GM03348 (cell line): Measurements from ENCODE around the gene CPSF4L.

ENCODE experiments used
- DNase-seq: peaks from one replicate; pipeline ENCODE4 v3.0.0; 2012; ENCODE audit warnings: low spot score

CPSF4L gene

GRCh38 chr17:73289549-73290254, 28.0 kb upstream of the CPSF4L start:
- no peak for DNase-seq

GRCh38 chr17:73288534-73289302, 27.0 kb upstream of the CPSF4L start:
- no peak for DNase-seq

GRCh38 chr17:73286863-73287296, 25.2 kb upstream of the CPSF4L start:
- DNase-seq, result peak; percentile 40

DNA sequence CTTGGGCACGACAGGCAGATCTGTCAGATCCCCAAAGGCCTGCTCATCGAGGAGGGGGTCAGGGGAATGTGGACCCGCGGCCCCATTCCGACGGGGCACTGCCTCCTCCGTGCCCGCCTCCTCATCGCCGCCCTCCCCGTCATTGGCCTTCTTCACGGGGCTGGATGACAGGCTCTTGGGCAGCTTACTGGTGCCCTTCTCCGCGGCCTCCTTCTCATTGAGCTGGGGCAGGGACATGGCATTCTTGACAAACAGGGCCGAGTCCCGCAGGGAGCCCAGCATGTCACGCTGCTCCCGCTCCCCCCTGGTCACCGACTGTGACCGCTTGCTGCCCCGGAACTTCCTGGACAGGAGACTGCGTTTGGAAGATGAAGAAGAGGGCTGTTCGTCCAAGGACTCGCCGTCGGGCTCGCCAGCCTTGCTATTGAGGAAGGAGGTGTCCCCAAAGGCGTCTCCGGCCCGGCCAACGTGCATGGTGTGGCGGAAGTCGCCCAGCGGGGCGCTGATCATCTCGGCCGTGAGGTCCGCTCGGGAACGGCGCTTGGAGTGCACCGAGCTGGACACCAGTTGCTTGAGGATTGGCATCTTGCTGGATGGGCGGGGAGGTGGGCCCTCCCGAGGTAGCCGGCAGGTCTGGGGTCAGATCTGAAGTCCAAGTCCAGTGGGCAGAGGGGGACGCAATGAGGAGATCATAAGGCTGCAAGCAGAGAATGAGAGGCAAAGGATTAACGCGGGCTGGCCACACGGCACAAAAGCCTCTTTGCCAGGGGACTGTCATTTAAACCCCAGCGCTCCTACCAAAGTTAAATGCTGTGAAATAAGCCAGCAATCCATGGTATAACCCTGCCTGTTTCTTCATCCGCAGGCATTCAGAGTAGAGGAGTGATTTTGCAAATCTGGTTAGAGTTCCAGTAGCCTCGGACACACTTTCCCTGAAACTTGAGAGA, 24.5 kb upstream of the CPSF4L start:
- DNase-seq, result no peak

DNA sequence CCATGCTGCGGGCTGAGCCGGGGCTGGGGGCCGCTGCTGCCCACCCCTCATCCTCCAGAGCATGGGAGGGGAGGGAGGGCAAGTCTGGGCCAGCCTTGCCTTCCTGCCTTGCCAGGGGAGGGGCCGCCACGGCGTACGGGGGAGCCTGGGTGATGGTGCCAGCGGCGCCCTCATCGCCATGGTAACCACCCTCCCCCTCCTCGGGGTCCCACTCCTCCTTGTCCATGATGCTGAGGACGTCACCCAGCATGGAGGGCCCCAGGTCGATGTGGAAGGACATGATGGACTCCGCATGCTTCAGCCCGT, 23.9 kb upstream of the CPSF4L start:
- DNase-seq, result no peak

- no peak for DNase-seq
Observed at GRCh38 chr17:73284906-73285602, 23.4 kb upstream of the CPSF4L start.

DNA sequence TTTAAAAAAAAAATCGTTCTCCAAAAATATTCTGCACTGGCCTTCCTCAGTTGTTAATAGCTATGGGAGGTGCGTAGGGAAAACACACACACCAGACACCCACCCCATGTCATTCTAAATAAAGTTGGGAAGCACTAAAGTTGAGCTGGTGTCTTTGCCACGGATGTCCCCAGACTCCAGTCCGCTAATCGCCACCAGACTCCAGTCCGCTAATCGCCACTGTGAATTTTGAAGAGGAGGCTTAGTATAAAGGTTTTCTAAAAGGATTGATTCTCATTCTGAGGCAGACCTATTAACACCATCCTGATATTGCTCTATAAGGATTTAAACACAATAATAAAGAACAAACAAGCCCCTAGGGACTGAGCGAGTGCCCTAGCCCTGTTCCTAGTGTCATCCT, 22.7 kb upstream of the CPSF4L start:
- DNase-seq, result no peak

DNA sequence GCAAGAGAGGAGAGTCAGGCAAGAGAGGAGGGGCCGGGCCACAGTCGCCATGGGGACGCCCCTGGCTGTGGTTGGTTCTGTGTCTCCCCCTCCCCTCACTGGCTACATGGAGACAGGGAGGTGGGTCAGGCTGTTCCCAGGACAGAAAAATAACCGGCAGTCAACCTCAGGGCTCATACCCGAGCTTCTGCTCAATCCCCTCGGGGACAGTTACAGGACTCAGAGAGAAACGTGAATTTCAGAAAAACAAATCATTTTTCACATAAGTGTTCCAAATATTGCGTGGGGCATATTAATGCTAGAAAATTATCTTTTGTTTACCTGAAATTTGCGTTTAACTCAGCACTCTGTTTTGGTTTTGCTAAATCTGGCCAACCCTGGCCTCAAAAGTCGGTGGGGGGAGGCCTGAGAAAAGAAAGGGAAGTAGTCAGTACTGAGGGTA, 22.2 kb upstream of the CPSF4L start:
- no peak for DNase-seq

- no peak for DNase-seq
Observed at GRCh38 chr17:73283250-73283649, 21.6 kb upstream of the CPSF4L start.

DNA sequence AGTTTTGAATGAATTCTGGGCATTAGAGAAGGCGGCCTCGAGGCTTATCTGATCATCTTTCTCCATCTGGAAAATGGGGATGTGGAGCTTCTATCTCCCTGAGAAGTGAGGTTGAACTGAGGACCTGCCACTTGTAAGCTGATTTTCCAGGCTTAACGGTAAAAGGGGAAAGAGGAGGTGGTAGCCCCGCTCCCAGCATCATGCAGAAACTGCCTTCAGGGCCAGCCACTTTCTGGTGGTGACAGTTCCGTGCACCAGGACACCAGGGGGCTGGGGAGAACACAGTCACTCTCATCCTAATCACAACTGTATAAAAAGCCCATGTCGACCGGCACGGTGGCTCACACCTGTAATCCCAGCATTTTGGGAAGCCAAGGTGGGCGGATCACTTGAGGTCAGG, 20.9 kb upstream of the CPSF4L start:
- DNase-seq, result no peak

GRCh38 chr17:73281928-73282327, 20.2 kb upstream of the CPSF4L start:
- DNase-seq, result no peak

- DNase-seq, result no peak
Observed at GRCh38 chr17:73280191-73280590, 18.5 kb upstream of the CPSF4L start.

DNA sequence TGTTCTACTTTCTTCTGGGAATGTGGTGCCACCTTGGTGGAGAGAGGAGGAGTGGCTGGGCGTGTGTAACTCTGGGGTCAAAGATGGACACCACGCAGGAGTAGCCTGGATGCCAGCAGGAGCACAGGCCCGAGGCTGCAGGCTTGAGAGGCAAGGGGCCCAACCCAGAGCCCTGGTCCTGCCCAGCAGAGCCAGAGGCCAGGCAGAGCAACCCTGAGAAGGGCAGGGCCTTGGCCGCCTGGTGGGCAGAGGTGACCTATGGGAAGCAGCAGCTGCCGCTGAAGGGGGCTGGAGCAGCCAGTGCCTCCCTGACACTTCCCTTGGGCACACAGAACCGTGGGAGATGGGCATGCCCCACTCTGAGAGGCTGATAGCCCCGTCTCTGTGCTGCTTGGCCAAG, 18.0 kb upstream of the CPSF4L start:
- DNase-seq, result no peak

DNA sequence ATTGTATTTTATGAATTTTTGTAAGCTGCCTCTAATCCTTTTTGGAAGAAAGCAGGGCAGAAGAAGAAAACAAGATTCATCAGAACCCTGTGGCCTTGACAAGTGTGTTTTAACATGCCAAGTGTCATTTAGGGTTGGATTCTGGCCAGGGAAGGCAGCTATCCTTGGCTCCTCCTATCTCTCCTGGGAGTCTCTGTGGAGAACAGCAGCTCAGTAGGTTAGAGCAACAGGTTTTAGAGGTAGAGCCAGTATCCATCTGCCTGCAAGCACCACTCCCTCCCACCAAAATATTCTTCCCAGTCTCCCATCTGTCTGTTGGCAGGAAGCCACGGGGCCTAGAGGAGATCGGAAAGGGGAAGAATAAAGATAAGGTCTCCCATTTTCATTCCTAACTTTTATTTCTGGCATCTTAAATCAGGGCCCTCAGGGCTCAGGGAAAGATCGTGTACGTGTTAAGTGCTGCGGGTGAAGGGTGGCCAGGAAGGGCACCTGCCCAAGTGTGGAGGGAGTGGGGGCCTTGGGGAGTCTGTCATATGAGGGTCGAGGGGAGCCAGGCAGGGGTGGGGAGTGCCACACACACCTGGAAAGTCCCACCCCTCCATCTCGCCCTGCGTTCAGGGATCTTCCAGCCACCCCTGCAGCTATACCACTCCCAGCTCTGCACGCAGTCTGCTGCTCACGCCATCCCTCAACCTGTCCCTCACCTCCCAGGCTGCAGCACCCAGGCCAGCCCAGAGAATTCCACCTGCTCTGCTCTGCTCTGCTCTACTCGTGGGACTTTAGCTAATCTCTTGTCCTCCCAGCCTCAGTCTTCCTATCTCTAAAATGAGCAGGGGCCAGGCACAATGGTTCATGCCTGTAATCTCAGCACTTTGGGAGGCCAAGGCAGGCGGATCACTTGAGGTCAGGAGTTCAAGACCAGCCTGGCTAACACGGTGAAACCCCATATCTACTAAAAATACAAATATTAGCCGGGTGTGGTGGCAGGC, 17.1 kb upstream of the CPSF4L start:
- peak; percentile 31 for DNase-seq

GRCh38 chr17:73278049-73278464, 16.4 kb upstream of the CPSF4L start:
- DNase-seq, result no peak

GRCh38 chr17:73274490-73274889, 12.8 kb upstream of the CPSF4L start:
- no peak for DNase-seq

DNA sequence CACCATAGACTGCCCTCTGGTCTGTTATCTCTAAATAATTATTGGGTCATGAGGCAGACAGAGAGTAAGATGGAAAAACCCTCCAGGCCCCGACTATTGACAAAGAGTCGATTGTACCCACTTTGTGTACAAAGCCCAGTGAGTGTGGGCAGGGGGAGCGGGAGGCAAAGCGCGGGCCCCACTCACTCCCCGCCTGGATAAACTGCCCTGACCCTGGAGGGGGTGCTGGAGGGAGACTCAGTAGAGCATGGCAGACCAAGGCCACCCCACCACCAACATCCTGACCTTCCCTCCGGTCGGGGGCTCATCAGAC, 11.2 kb upstream of the CPSF4L start:
- DNase-seq, result no peak

GRCh38 chr17:73271072-73271471, 9.4 kb upstream of the CPSF4L start:
- no peak for DNase-seq

DNA sequence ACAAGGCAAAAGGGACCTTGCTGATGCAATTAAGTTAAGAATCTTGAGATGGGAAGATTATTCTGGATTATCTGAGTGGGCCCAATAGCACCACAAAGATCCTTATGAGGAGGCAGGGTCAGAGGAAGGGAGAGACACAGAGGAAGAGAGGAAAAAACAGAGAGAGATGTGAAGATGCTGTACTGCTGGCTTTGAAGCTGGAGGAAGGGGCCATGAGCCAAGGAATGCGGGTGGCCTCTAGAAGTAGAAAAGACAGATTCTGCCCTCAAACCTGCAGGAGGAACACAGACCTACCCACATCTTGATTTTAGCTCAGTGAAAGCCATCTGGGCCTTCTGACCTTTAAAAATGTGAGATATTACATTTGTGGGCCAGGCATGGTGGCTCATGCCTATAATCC, 8.1 kb upstream of the CPSF4L start:
- DNase-seq, result no peak

- DNase-seq, result no peak
Observed at GRCh38 chr17:73269329-73269615, 7.6 kb upstream of the CPSF4L start.
